HG03095 (cell line): ENCODE measurements around the gene GSTM4.
"Not testable (repeated sequence)": the region's sequence is repeated elsewhere in the genome, so short reads cannot be mapped to it uniquely, and the experiment has no call there.

ENCODE experiments used
- ATAC-seq: cut with Tn5 transposase; IDR thresholded peaks from one replicate; pipeline ENCODE4 v1.9.1; 2021; ENCODE audit warnings: moderate library complexity; ENCODE audit not compliant: unreplicated experiment

GSTM4 gene

GRCh38 chr1:109664671-109665070, 8.8 kb downstream of the GSTM4 start:
- ATAC-seq = no peak

GRCh38 chr1:109667452-109668122, 11.7 kb downstream of the GSTM4 start, which contains the start of gene GSTM2:
TSS of gene GSTM2 (plus strand) at chr1:109668057. CDS start at chr1:109668116, 59 bp downstream.
- ATAC-seq = peak; percentile 92

- no peak for ATAC-seq
These were observed 12.3 kb downstream of the GSTM4 start for GRCh38 chr1:109668123-109668775.

GRCh38 chr1:109669246-109669948, 13.5 kb downstream of the GSTM4 start:
- no peak for ATAC-seq

GRCh38 chr1:109669949-109670302, 14.0 kb downstream of the GSTM4 start:
- ATAC-seq = not testable (repeated sequence)

GRCh38 chr1:109671067-109671466, 15.2 kb downstream of the GSTM4 start:
- no peak for ATAC-seq

- ATAC-seq = not testable (repeated sequence)
These were observed 18.0 kb downstream of the GSTM4 start for GRCh38 chr1:109673861-109674260.

- not testable (repeated sequence) for ATAC-seq
These were observed 20.9 kb downstream of the GSTM4 start for GRCh38 chr1:109676683-109677381.

GRCh38 chr1:109677459-109677858, 21.6 kb downstream of the GSTM4 start:
- ATAC-seq = no peak

- not testable (repeated sequence) for ATAC-seq
These were observed 22.7 kb downstream of the GSTM4 start for GRCh38 chr1:109678637-109679036.

GRCh38 chr1:109684777-109685176, 28.9 kb downstream of the GSTM4 start:
- not testable (repeated sequence) for ATAC-seq

GRCh38 chr1:109685399-109685798, 29.5 kb downstream of the GSTM4 start:
- ATAC-seq = not testable (repeated sequence)

GRCh38 chr1:109685890-109686289, 30.0 kb downstream of the GSTM4 start:
- not testable (repeated sequence) for ATAC-seq

GRCh38 chr1:109687109-109687508, 31.2 kb downstream of the GSTM4 start:
- not testable (repeated sequence) for ATAC-seq

- peak; percentile 98 for ATAC-seq
These were observed 32.0 kb downstream of the GSTM4 start, which contains the start of gene GSTM1 for GRCh38 chr1:109687641-109688499. TSS of gene GSTM1 (plus strand) at chr1:109687817. CDS start at chr1:109687874, 57 bp downstream.

- no peak for ATAC-seq
These were observed 34.0 kb downstream of the GSTM4 start for GRCh38 chr1:109689844-109690405.

- ATAC-seq = no peak
These were observed 35.9 kb downstream of the GSTM4 start for GRCh38 chr1:109691759-109692158.

- ATAC-seq = not testable (repeated sequence)
These were observed 38.5 kb downstream of the GSTM4 start for GRCh38 chr1:109694400-109694799.

- ATAC-seq = not testable (repeated sequence)
These were observed 39.2 kb downstream of the GSTM4 start for GRCh38 chr1:109695138-109695537.

- ATAC-seq = no peak
These were observed 41.2 kb downstream of the GSTM4 start for GRCh38 chr1:109697066-109697465.
